Measurements from ENCODE around the gene PLB1. TPM values are rescaled to one million over a fixed set of nuclear protein-coding genes. Genes with fewer than 3 reads are reported as not detected.
"Not testable (repeated sequence)": the region's sequence is repeated elsewhere in the genome, so short reads cannot be mapped to it uniquely, and the experiment has no call there.

PLB1 gene
- total RNA-seq, 1 experiment from 2014 or later, result 0.21 TPM

GRCh38 chr2:28538134-28538533, 42.3 kb downstream of the PLB1 start:
- DNase-seq (ENCODE audit: low spot score), result no peak

- no peak for DNase-seq (ENCODE audit: low spot score)
These were observed 42.8 kb downstream of the PLB1 start for GRCh38 chr2:28538652-28539051.

GRCh38 chr2:28539118-28539541, 43.3 kb downstream of the PLB1 start:
- no peak for DNase-seq (ENCODE audit: low spot score)

GRCh38 chr2:28543316-28544035, 47.6 kb downstream of the PLB1 start:
- DNase-seq (ENCODE audit: low spot score), result no peak

- DNase-seq (ENCODE audit: low spot score), result no peak
These were observed 48.1 kb downstream of the PLB1 start for GRCh38 chr2:28544036-28544346.

GRCh38 chr2:28544405-28544921, 48.6 kb downstream of the PLB1 start:
- no peak for DNase-seq (ENCODE audit: low spot score)

- DNase-seq (ENCODE audit: low spot score), result peak; percentile 19
These were observed 49.2 kb downstream of the PLB1 start for GRCh38 chr2:28544922-28545589.

GRCh38 chr2:28545590-28546200, 49.8 kb downstream of the PLB1 start:
- no peak for DNase-seq (ENCODE audit: low spot score)

- no peak for DNase-seq (ENCODE audit: low spot score)
These were observed 50.4 kb downstream of the PLB1 start for GRCh38 chr2:28546242-28546641.

GRCh38 chr2:28547223-28547860, 51.5 kb downstream of the PLB1 start:
- DNase-seq (ENCODE audit: low spot score), result no peak

- no peak for DNase-seq (ENCODE audit: low spot score)
These were observed 52.2 kb downstream of the PLB1 start for GRCh38 chr2:28547906-28548600.

GRCh38 chr2:28550345-28550744, 54.5 kb downstream of the PLB1 start:
- not testable (repeated sequence) for DNase-seq (ENCODE audit: low spot score)

- no peak for DNase-seq (ENCODE audit: low spot score)
These were observed 56.4 kb downstream of the PLB1 start for GRCh38 chr2:28552045-28552823.

GRCh38 chr2:28556303-28556702, 60.4 kb downstream of the PLB1 start:
- DNase-seq (ENCODE audit: low spot score), result no peak

- no peak for DNase-seq (ENCODE audit: low spot score)
These were observed 61.7 kb downstream of the PLB1 start for GRCh38 chr2:28557389-28558131.

- DNase-seq (ENCODE audit: low spot score), result no peak
These were observed 62.4 kb downstream of the PLB1 start for GRCh38 chr2:28558158-28558820.

- no peak for DNase-seq (ENCODE audit: low spot score)
These were observed 63.1 kb downstream of the PLB1 start for GRCh38 chr2:28558918-28559317.

GRCh38 chr2:28563869-28564268, 68.0 kb downstream of the PLB1 start:
- no peak for DNase-seq (ENCODE audit: low spot score)

- no peak for DNase-seq (ENCODE audit: low spot score)
These were observed 68.5 kb downstream of the PLB1 start for GRCh38 chr2:28564346-28564745.

- no peak for DNase-seq (ENCODE audit: low spot score)
These were observed 69.2 kb downstream of the PLB1 start for GRCh38 chr2:28565033-28565432.

All from H4 (cell line).